Measurements from ENCODE around the gene GAS6.

DNA sequence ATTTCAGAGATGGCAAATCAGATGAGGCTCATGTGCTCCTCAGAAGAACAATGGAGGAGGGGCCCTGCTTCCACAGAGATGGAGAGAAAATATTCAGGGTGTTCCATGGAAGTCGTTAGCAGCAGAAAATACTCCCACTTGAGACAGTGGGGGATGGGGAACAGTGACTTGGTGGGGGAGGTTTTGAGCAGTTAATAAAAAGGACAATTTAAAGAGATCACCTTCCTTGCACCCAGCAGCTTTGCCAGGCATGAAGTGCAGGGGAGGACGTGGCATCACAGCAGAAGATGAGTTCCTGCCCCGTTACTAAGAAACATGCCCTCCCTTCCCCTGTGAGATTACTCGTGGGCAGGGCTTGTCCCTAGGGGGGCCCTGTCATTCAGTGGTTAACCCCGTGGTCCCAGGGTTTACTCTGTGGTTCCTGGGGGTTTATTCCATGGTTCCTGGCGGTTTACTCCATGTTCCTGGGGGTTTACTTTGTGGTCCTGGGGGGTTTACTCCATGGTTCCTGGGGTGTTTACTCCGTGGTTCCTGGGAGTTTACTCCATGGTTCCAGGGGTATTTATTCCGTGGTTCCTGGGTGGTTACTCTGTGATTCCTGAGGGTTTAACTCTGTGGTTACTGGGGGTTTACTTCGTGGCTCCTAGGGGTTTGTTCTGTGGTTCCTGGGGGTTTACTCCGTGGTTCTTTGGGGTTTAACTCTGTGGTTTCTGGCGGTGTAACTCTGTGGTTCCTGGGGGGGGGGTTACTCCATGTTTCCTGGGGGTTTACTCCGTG is 55.6 kb downstream of the GAS6 start:
- TF ChIP-seq FOXK2 (IDR thresholded peaks at IDR 0.05) (no peak), LEF1 (IDR thresholded peaks at IDR 0.05; ENCODE audit: borderline replicate concordance) (no peak), TARDBP (IDR thresholded peaks at IDR 0.05) (no peak), FOXM1 (IDR thresholded peaks at IDR 0.05; ENCODE audit: borderline replicate concordance) (no peak), ELF4 (IDR thresholded peaks at IDR 0.05) (no peak)
